BE2C (cell line): ENCODE measurements around the gene HNRNPA3.
"Not testable (repeated sequence)": the region's sequence is repeated elsewhere in the genome, so short reads cannot be mapped to it uniquely, and the experiment has no call there.

Source experiments
- DNase-seq: peaks from one replicate; pipeline ENCODE4 v3.0.0-alpha.2; 2020
- H3K27me3 ChIP-seq: fragments of 250-450 bp; sonication (Bioruptor Pico); 2 replicates; pipeline ENCODE4 v1.5.1; 2020; ENCODE audit warnings: mild to moderate bottlenecking
- H3K36me3 ChIP-seq: fragments of 250-450 bp; sonication (Bioruptor Pico); 2 replicates; pipeline ENCODE4 v1.5.1; 2020; ENCODE audit warnings: mild to moderate bottlenecking
- H3K4me1 ChIP-seq: fragments of 250-450 bp; sonication (Bioruptor Pico); 2 replicates; pipeline ENCODE4 v1.5.1; 2020
- H3K4me3 ChIP-seq: 2 replicates; pipeline ENCODE4 v1.5.1; 2011; ENCODE audit warnings: low read depth, low read length
- H3K9me3 ChIP-seq: fragments of 250-450 bp; sonication (Bioruptor Pico); 2 replicates; pipeline ENCODE4 v1.5.1; 2020
- TF ChIP-seq, protein P1 (sequence below): IDR thresholded peaks from 2 replicates; pipeline ENCODE4 v1.5.1; 2012; ENCODE audit warnings: mild to moderate bottlenecking, low read depth, low read length

The HNRNPA3 gene

GRCh38 chr2:177265824-177266817 lies 53.5 kb downstream of the HNRNPA3 start:
- no peak for DNase-seq
- TF ChIP-seq, protein P1, sequence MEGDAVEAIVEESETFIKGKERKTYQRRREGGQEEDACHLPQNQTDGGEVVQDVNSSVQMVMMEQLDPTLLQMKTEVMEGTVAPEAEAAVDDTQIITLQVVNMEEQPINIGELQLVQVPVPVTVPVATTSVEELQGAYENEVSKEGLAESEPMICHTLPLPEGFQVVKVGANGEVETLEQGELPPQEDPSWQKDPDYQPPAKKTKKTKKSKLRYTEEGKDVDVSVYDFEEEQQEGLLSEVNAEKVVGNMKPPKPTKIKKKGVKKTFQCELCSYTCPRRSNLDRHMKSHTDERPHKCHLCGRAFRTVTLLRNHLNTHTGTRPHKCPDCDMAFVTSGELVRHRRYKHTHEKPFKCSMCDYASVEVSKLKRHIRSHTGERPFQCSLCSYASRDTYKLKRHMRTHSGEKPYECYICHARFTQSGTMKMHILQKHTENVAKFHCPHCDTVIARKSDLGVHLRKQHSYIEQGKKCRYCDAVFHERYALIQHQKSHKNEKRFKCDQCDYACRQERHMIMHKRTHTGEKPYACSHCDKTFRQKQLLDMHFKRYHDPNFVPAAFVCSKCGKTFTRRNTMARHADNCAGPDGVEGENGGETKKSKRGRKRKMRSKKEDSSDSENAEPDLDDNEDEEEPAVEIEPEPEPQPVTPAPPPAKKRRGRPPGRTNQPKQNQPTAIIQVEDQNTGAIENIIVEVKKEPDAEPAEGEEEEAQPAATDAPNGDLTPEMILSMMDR, result no peak
- no peaks in the 10 kb centered on the region for H3K27me3 ChIP-seq
- no peaks in the 10 kb centered on the region for H3K9me3 ChIP-seq
- H3K36me3 ChIP-seq, result no peaks in the 10 kb centered on the region
- H3K4me3 ChIP-seq, result peak overlapping the region; percentile 83
- H3K4me1 ChIP-seq, result peaks cover 4% of the 10 kb centered on the region; the same call in 1 of the 2 replicates

DNA sequence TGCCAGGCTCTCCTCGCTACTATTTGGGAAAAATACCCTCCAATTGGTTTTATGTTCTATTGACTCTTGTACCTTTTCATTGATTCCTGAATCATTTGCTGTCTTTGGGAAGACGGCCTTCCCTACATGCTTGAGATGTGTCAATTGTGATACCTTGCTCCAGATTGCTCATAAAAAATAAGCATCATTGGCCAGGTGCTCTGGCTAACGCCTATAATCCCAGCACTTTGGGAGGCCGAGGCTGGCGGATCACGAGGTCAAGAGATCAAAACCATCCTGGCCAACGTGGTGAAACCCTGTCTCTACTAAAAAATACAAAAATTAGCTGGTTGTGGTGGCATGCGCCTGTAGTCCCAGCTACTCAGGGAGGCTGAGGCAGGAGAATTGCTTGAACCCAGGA lies 54.4 kb downstream of the HNRNPA3 start:
- H3K36me3 ChIP-seq, H3K4me1 ChIP-seq, H3K27me3 ChIP-seq, H3K4me3 ChIP-seq, H3K9me3 ChIP-seq, DNase-seq: not testable (repeated sequence)

DNA sequence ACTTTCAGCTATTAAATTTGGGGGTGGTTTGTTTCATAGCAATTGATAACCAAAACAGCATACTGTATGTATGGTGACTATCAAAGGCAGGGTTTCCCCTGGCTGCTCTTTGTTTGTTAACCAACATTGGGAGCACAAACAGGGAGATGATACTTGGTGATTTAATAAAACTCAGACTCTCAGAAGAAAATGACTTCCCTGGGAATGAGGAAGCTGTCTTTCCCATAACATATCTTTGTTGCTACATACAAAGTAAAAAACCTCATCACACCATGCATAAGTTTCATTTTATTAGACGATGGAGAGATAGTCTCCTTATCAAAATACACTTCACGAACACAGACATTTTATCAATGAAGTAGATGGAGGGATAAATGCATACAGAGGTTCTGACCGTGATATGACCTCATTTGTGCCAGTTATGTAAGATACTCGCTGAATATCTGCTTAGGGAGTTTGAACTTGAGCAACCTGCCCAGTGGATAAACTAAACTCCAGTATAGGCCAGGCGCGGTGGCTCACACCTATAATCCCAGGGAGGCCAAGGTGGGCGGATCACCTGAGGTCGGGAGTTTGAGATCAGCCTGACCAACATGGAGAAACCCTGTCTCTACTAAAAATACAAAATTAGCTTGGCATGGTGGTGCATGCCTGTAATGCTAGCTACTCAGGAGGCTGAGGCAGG lies 55.7 kb downstream of the HNRNPA3 start:
- TF ChIP-seq, protein P1, result no peak
- no peaks in the 10 kb centered on the region for H3K27me3 ChIP-seq

DNA sequence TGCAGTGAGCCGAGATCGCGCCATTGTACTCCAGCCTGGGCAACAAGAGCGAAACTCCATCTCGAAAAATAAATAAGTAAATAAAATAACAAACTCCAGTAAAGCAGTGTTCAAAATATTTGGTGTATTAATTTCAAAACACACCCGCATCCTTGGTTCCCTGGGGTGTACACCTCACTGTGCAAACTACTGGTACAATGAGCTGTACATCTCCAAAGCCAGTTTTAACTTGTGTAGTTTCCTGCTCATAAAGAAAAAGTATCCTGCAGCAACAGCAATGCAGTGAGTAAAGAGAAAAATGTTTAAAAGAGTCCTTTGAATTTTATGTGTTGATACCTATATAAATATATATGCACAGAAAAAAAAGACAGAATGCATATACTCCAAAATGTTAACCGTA lies 56.3 kb downstream of the HNRNPA3 start:
- H3K4me1 ChIP-seq, result peaks cover 4% of the 10 kb centered on the region; the same call in 1 of the 2 replicates
- DNase-seq, result no peak
- TF ChIP-seq, protein P1, result no peak

More for the DNA sequence above, 55.7 kb downstream of the HNRNPA3 start:
- Histone ChIP-seq H3K4me1 (peaks cover 4% of the 10 kb centered on the region; the same call in 1 of the 2 replicates), H3K4me3 (no peak overlapping the region), H3K9me3 (no peaks in the 10 kb centered on the region), H3K36me3 (no peaks in the 10 kb centered on the region)
- no peak for DNase-seq

DNA sequence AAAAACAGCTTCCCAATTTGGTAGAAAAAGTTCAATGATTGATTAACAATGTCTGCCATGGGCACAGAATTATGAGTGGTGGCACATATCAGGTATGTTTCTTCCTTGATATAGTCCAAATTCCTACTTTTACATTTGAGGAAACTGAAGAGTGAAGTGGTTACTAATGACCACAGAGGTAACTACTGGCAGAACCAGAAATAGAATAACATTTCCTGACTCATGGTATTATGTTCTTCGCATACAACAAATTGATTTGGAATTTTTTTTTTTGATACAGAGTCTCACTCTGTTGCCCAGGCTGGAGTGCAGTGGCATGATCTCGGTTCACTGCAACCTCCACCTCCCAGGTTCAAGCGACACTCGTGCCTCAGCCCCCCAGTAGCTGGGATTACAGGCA lies 57.9 kb downstream of the HNRNPA3 start:
- Histone ChIP-seq H3K9me3 (no peaks in the 10 kb centered on the region), H3K36me3 (no peaks in the 10 kb centered on the region), H3K4me1 (peaks cover 4% of the 10 kb centered on the region; the same call in 1 of the 2 replicates), H3K27me3 (no peaks in the 10 kb centered on the region), H3K4me3 (no peak overlapping the region)
- DNase-seq, result no peak
- TF ChIP-seq, protein P1, result no peak

More for the DNA sequence above, 56.3 kb downstream of the HNRNPA3 start:
- Histone ChIP-seq H3K27me3 (no peaks in the 10 kb centered on the region), H3K4me3 (no peak overlapping the region), H3K36me3 (no peaks in the 10 kb centered on the region), H3K9me3 (no peaks in the 10 kb centered on the region)

DNA sequence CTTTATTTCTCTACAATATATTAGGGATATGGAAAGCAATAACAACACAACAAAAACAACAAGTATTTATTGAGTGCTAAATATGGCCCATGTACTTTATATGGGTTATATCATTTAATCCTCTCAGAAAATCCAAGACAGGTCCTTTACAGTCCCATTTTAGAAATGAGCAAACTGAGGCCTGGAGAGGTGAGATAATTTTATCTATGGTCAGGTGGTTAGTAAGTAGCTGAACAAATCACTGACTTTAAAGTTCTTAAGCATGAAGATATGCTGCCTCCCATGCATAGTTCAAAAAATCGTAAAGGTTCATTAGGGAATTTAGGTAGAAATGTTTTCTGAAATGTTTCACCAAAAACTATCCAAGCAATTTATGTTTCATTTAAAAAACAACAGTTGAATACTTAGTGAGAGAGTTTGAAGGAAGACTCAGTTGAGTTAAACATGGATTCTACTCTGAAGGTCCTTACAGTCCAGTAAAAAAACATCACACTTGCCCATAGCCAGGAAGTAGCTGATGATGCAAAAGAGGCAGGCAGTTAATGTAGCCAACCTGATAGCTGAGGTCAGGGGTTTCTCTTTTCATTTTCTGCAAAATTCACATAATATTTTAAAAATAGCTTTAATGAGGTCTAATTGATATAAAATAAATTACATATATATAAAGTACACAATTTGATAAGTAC lies 59.5 kb downstream of the HNRNPA3 start:
- TF ChIP-seq, protein P1, result no peak
- Histone ChIP-seq H3K4me1 (no peaks in the 10 kb centered on the region), H3K4me3 (no peak overlapping the region), H3K36me3 (no peaks in the 10 kb centered on the region), H3K27me3 (no peaks in the 10 kb centered on the region), H3K9me3 (no peaks in the 10 kb centered on the region)
- DNase-seq, result no peak
